Heart right ventricle (tissue), 16 donors: ENCODE measurements around the gene RAD51B. TPM values are rescaled to one million over a fixed set of nuclear protein-coding genes. Genes with fewer than 3 reads are reported as not detected.
A peak's percentile ranks its signal among the peaks of the same experiment; 100 is the strongest.

Experiments used
- ATAC-seq, 8 donors: fragments of 200-7000 bp; cut with Tn5 transposase; one replicate each; pipeline ENCODE4 v1.9.1; 2020; ENCODE audit warnings: mild to moderate bottlenecking in 8 of 8, moderate library complexity in 8 of 8, moderate number of reproducible peaks in 1 of 8
- DNase-seq, 2 donors: peaks; one replicate each; pipeline ENCODE4 v3.0.0-alpha.2; 2020
- H3K27ac ChIP-seq, 10 donors: fragments of 200-600 bp; sonication (generic) in 2 of 10; one replicate each; pipeline versions ENCODE4 v1.5.0 to v1.8.0; 2020 to 2022; ENCODE audit warnings: mild to moderate bottlenecking in 3 of 10
- H3K27me3 ChIP-seq, 7 donors: fragments of 200-600 bp; one replicate each; pipeline ENCODE4 v1.8.0; 2021 to 2022; ENCODE audit warnings: mild to moderate bottlenecking in 2 of 7
- H3K36me3 ChIP-seq, 9 donors: fragments of 200-600 bp; sonication (generic) in 1 of 9; one replicate each; pipeline versions ENCODE4 v1.5.0 to v1.8.0; 2020 to 2022; ENCODE audit warnings: mild to moderate bottlenecking in 2 of 9
- H3K4me1 ChIP-seq, 9 donors: fragments of 200-600 bp; sonication (generic) in 1 of 9; one replicate each; pipeline versions ENCODE4 v1.5.0 to v1.8.0; 2020 to 2022; ENCODE audit warnings: mild to moderate bottlenecking in 4 of 9
- H3K4me3 ChIP-seq, 10 donors: fragments of 200-600 bp; sonication (generic) in 2 of 10; one replicate each; pipeline versions ENCODE4 v1.5.0 to v1.8.0; 2020 to 2022; ENCODE audit warnings: mild to moderate bottlenecking in 7 of 10, moderate library complexity in 2 of 10
- H3K9me3 ChIP-seq, 11 donors: fragments of 200-600 bp in 10 of 11; sonication (generic) in 2 of 11; one replicate each; pipeline versions ENCODE4 v1.5.0 to v1.8.0; 2013 to 2022; ENCODE audit warnings: mild to moderate bottlenecking in 2 of 11, control low read depth in 1 of 11, moderate library complexity in 1 of 11
- CTCF ChIP-seq, 9 donors: fragments of 200-600 bp; sonication (generic) in 2 of 9; IDR thresholded peaks; one replicate each; pipeline versions ENCODE4 v1.5.0 to v1.8.0; 2021 to 2022; ENCODE audit warnings: antibody characterized with exemption in 9 of 9, mild to moderate bottlenecking in 5 of 9, moderate library complexity in 1 of 9
- WGBS, 2 donors: extraction: QIAGEN DNeasy Blood & Tissue Kit; methylation state at CpG; one replicate each; pipeline ENCODE4 v1.1.7; 2013; ENCODE audit warnings: inconsistent platforms in 1 of 2; 5-methylcytosine and 5-hydroxymethylcytosine counted together
- intact Hi-C, 10 donors: fragments of 100-400 bp; cut with DNase I; formaldehyde crosslinking; loops; one replicate each; pipeline versions ENCODE4 v1.11.1 to v1.14.2; 2022
- polyA plus RNA-seq, 2 donors: library from polyadenylated mRNA; stranded (reverse); fragments of 200-250 nt; gene quantifications; one replicate each; pipeline ENCODE4 v1.2.3, GENCODE V29; 2013
- total RNA-seq, 10 donors: library from RNA; stranded (reverse); fragmentation: NEBNext Ultra II Directional in 3 of 10; extraction: Animal tissue kit (Norgen Biotek cat#: 25700) in 3 of 10; gene quantifications; one replicate each; pipeline versions ENCODE4 v1.2.1 to v1.2.4, GENCODE V29; 2021 to 2023
- donor health status: Arrhythmogenic right ventricular cardiomyopathy.
- donor health status: ischemic (EF 13 %, LVEDD 7.1; RV severe dilation, severe dysfunction).
- donor health status: healthy with polysubstance abuse.
- donor health status: DM: no; HTN: yes; CAD: no.
- donor health status: DM: no; HTN: no; CAD: no.
- donor health status: ischemic (EF 25% LVEDD 6.9; RV normal size, moderate dysfunction).
- donor health status: ischemic (EF 25% LVEDD 5.7; RV mildly dilated, moderate dysfunction).
- donor health status: healthy.
- donor health status: DM: yes; HTN: yes; CAD: no.
- donor health status: Ischemic cardiomyopathy.
- donor health status: ischemic (EF 35%, LVEDD 5.7; RV mildly dilated, moderate dysfunction).
- donor health status: nonischemic (EF 11% LVEDD 7.7; RV severe dilation, severe dysfunction).
- donor health status: DM: yes; HTN: yes; CAD: no.
- donor health status: PGD.
- donor health status: ischemic (EF 29% LVEDD 5.4; RV normal size, mild dysfunction).
- donor health status: nonischemic (EF 23%, LVEDD 6.1; RV moderate dilation, normal function).

Gene RAD51B
- total and polyA plus RNA-seq, 12 donors = 0.88 to 8.6 (median 3.5) TPM

DNA sequence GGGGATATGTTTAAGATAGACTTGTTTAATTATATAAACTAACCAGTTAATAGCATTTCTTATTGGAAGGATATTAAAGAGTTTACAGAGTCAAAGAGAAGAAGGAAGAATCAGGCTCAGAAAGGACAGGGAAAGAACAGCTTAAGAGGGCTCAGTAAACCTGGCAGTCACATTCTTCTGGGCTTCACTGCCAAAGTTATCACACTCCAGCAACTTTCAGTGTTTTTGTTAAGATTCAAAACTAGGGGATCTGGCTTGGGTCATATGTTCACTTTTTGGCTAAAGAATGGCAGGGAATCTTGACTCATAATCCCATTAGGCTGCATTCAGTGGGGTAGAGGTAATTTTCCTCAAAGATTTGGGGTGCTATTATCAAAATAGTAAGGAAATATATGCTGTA lies 312.3 kb downstream of the RAD51B start:
- intact Hi-C loops = no loop called here
- Histone ChIP-seq H3K9me3 (no peaks in the 10 kb centered on the region), H3K27me3 (no peaks in the 10 kb centered on the region), H3K4me3 (no peak overlapping the region), H3K36me3 (no peaks in the 10 kb centered on the region), H3K4me1 (peaks cover 0 to 4% (median 0%) of the 10 kb centered on the region in 9 donors), H3K27ac (no peak overlapping the region)
- TF ChIP-seq CTCF (IDR thresholded peaks at IDR 0.05) = no peak
- no peak for DNase-seq
- ATAC-seq = peak in 2 of 8 donors; percentile 8 to 34

DNA sequence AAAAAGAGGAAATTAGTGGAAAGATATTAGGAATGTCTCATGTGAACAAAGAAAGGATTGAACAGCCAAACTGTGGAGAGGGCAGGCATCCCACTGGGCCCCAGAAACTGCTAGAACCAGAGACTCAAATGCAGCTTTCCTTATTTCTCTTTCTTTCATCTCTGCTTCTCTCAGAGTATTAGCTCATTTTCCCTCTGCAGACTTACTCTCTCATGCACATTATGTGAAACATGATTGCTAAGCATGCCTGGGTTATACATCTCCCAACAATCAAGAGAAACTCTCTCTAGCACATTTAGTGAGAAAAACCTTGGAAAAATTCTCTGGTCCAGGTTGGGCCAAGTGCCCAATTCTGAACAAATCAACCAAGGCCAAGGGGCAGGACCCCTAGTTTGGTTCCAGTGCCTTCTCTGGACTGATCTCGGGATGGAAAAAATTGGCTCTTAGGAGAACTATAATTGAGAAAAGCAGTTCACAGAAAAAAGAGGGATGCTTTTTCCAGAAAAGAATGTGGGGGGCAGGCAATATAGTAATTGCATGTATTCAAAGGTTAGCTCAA lies 313.1 kb downstream of the RAD51B start:
- intact Hi-C loops = no loop called here
- no peaks in the 10 kb centered on the region for H3K9me3 ChIP-seq
- ATAC-seq (no peak), DNase-seq (no peak)
- peaks cover 0 to 7% (median 0%) of the 10 kb centered on the region in 9 donors for H3K4me1 ChIP-seq
- H3K36me3 ChIP-seq = no peaks in the 10 kb centered on the region
- H3K27me3 ChIP-seq = no peaks in the 10 kb centered on the region
- H3K4me3 ChIP-seq = no peak overlapping the region
- TF ChIP-seq CTCF (IDR thresholded peaks at IDR 0.05) = no peak
- no peak overlapping the region for H3K27ac ChIP-seq
- 79% methylated on average over 1 of the region's 1 CpG for WGBS, 2 donors

DNA sequence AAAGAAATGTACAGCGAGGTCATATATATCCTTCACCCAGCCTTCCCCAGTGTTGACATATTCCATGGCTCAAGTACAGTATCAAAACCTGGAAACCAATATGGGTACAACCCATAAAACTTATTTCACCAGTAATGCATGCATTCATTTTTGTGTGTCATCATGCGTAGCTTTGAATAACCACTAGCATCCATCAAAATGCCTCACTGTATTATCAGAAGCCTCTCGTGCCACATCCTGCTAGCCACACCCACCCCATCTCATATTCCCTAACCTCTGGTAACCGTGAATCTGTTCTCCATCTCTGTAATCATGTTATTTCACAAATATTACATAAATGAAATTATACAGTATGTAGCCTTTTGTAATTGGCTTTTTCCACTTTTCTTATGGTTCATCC lies 314.3 kb downstream of the RAD51B start:
- ATAC-seq = no peak
- no peaks in the 10 kb centered on the region for H3K27me3 ChIP-seq
- no peaks in the 10 kb centered on the region for H3K9me3 ChIP-seq
- H3K4me1 ChIP-seq = peaks cover 0 to 19% (median 2%) of the 10 kb centered on the region in 9 donors
- H3K4me3 ChIP-seq = no peak overlapping the region
- H3K27ac ChIP-seq = no peak overlapping the region
- intact Hi-C loops = no loop called here
- no peak for DNase-seq
- TF ChIP-seq CTCF (IDR thresholded peaks at IDR 0.05) = no peak
- WGBS, 2 donors = 95 to 99% methylated on average over 4 of the region's 4 CpGs
- H3K36me3 ChIP-seq = no peaks in the 10 kb centered on the region

DNA sequence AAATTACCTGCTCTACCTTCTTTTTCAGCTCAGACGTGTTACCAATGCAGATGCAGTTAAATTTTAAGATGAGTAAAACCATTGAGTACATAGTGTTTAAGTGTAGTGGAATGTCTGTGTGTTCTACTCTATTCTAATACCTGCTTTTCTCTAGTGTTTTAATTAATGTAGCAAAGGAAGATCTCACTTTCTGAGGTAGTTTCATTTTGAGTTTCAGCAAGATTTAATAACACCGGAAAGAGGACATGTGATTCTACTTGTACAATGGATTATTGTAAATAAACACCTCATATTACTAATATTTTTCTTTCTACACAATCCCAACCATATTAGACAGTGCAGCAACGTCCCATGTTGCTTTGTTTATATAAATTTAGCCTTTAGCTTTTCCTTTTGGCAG lies 315.4 kb downstream of the RAD51B start:
- intact Hi-C loops = no loop called here
- H3K4me1 ChIP-seq = peaks cover 2 to 29% (median 11%) of the 10 kb centered on the region in 9 donors
- DNase-seq = no peak
- 90 to 94% methylated on average over 3 of the region's 3 CpGs for WGBS, 2 donors
- ATAC-seq = no peak
- TF ChIP-seq CTCF (IDR thresholded peaks at IDR 0.05) = no peak
- H3K9me3 ChIP-seq = no peaks in the 10 kb centered on the region
- H3K27me3 ChIP-seq = no peaks in the 10 kb centered on the region
- H3K4me3 ChIP-seq = no peak overlapping the region
- H3K36me3 ChIP-seq = no peaks in the 10 kb centered on the region
- no peak overlapping the region for H3K27ac ChIP-seq
